ENCODE data around the gene SCAPER. TPM values are rescaled to one million over a fixed set of nuclear protein-coding genes. Genes with fewer than 3 reads are reported as not detected.
"Not testable (repeated sequence)": the region's sequence is repeated elsewhere in the genome, so short reads cannot be mapped to it uniquely, and the experiment has no call there.

Gene SCAPER
- total and polyA plus RNA-seq, 4 donors, result 3.3 to 18.0 (median 9.9) TPM

DNA sequence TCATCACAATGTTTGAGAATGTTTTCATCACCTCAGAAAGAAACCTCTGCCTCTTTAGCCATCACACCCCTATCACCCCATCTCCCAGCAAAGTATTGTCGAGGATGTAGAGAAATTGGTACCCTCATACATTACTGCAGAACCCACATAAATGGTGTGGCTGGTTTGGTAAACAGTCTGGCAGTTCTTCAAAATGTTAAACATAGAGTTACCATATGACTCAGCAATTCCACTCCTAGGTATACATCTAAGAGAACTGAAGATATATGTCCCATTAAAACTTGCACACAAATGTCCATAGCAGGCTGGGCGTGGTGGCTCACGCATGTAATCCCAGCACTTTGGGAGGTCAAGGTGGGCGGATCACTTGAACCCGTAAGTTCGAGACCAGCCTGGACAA is 585.1 kb downstream of the SCAPER start:
- no peaks in the 10 kb centered on the region for H3K36me3 ChIP-seq (ENCODE audit: control insufficient read depth in 4 of 4, insufficient read depth in 3 of 4, low read depth in 1 of 4, low read length in 3 of 4)
- DNase-seq (ENCODE audit: low spot score), result no peak
- no peak overlapping the region for H3K27ac ChIP-seq (ENCODE audit: low read depth in 1 of 2, low read length in 2 of 2)
- no peak overlapping the region for H3K4me3 ChIP-seq (ENCODE audit: low read depth in 1 of 3, low read length in 3 of 3)
- TF ChIP-seq FOXA2 (IDR thresholded peaks at IDR 0.05) (no peak), NR2F2 (IDR thresholded peaks at IDR 0.05) (no peak), FOXA1 (IDR thresholded peaks at IDR 0.05) (no peak)
- TF ChIP-seq, protein P1, sequence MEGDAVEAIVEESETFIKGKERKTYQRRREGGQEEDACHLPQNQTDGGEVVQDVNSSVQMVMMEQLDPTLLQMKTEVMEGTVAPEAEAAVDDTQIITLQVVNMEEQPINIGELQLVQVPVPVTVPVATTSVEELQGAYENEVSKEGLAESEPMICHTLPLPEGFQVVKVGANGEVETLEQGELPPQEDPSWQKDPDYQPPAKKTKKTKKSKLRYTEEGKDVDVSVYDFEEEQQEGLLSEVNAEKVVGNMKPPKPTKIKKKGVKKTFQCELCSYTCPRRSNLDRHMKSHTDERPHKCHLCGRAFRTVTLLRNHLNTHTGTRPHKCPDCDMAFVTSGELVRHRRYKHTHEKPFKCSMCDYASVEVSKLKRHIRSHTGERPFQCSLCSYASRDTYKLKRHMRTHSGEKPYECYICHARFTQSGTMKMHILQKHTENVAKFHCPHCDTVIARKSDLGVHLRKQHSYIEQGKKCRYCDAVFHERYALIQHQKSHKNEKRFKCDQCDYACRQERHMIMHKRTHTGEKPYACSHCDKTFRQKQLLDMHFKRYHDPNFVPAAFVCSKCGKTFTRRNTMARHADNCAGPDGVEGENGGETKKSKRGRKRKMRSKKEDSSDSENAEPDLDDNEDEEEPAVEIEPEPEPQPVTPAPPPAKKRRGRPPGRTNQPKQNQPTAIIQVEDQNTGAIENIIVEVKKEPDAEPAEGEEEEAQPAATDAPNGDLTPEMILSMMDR (IDR thresholded peaks at IDR 0.05; ENCODE audit: low read depth, low read length, missing input control), result no peak
- no peaks in the 10 kb centered on the region for H3K4me1 ChIP-seq (ENCODE audit: control insufficient read depth in 4 of 4, insufficient read depth in 4 of 4, low read length in 3 of 4)
- H3K9ac ChIP-seq (ENCODE audit: low read depth in 1 of 2, low read length in 2 of 2), result no peak overlapping the region
- H3K27me3 ChIP-seq (ENCODE audit: control insufficient read depth in 4 of 4, insufficient read depth in 4 of 4, low read length in 3 of 4), result no peaks in the 10 kb centered on the region
- H3K9me3 ChIP-seq (ENCODE audit: control insufficient read depth in 4 of 4, low read length in 3 of 4), result no peaks in the 10 kb centered on the region
- 90% methylated on average over 6 of the region's 6 CpGs for WGBS

- peak overlapping the region in 1 of 2 donors; percentile 89 for H3K27ac ChIP-seq (ENCODE audit: low read depth in 1 of 2, low read length in 2 of 2)
- H3K36me3 ChIP-seq (ENCODE audit: control insufficient read depth in 4 of 4, insufficient read depth in 3 of 4, low read depth in 1 of 4, low read length in 3 of 4), result peaks cover 0 to 3% (median 0%) of the 10 kb centered on the region in 4 donors
- no peak overlapping the region for H3K9ac ChIP-seq (ENCODE audit: low read depth in 1 of 2, low read length in 2 of 2)
- H3K9me3 ChIP-seq (ENCODE audit: control insufficient read depth in 4 of 4, low read length in 3 of 4), result no peaks in the 10 kb centered on the region
- H3K27me3 ChIP-seq (ENCODE audit: control insufficient read depth in 4 of 4, insufficient read depth in 4 of 4, low read length in 3 of 4), result no peaks in the 10 kb centered on the region
- H3K4me3 ChIP-seq (ENCODE audit: low read depth in 1 of 3, low read length in 3 of 3), result no peak overlapping the region
- WGBS, result 90% methylated on average over 5 of the region's 5 CpGs
- TF ChIP-seq NR2F2 (IDR thresholded peaks at IDR 0.05), result no peak
- no peak for TF ChIP-seq TAF1 (conservative IDR thresholded peaks at IDR 0.05)
- TF ChIP-seq GABPA (IDR thresholded peaks at IDR 0.05 in 1 of 2, conservative IDR thresholded peaks at IDR 0.05 in 1 of 2), result no peak
- TF ChIP-seq SP1 (IDR thresholded peaks at IDR 0.05), result no peak
- no peak for TF ChIP-seq HNF4A (conservative IDR thresholded peaks at IDR 0.05)
- no peak for TF ChIP-seq JUND (IDR thresholded peaks at IDR 0.05)
- TF ChIP-seq ATF3 (IDR thresholded peaks at IDR 0.05), result no peak
- TF ChIP-seq, protein P2, sequence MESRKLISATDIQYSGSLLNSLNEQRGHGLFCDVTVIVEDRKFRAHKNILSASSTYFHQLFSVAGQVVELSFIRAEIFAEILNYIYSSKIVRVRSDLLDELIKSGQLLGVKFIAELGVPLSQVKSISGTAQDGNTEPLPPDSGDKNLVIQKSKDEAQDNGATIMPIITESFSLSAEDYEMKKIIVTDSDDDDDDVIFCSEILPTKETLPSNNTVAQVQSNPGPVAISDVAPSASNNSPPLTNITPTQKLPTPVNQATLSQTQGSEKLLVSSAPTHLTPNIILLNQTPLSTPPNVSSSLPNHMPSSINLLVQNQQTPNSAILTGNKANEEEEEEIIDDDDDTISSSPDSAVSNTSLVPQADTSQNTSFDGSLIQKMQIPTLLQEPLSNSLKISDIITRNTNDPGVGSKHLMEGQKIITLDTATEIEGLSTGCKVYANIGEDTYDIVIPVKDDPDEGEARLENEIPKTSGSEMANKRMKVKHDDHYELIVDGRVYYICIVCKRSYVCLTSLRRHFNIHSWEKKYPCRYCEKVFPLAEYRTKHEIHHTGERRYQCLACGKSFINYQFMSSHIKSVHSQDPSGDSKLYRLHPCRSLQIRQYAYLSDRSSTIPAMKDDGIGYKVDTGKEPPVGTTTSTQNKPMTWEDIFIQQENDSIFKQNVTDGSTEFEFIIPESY (IDR thresholded peaks at IDR 0.05), result no peak
- TF ChIP-seq YY1 (IDR thresholded peaks at IDR 0.05), result no peak
- no peak for TF ChIP-seq FOXA2 (IDR thresholded peaks at IDR 0.05)
- no peak for TF ChIP-seq RAD21 (IDR thresholded peaks at IDR 0.05)
- DNase-seq (ENCODE audit: low spot score), result no peak
- peaks cover 12 to 28% (median 15%) of the 10 kb centered on the region in 4 donors for H3K4me1 ChIP-seq (ENCODE audit: control insufficient read depth in 4 of 4, insufficient read depth in 4 of 4, low read length in 3 of 4)
Measured at GRCh38 chr15:76313731-76314130, 591.4 kb downstream of the SCAPER start.

GRCh38 chr15:76313175-76313567 is 592.0 kb downstream of the SCAPER start:
- not testable (repeated sequence) for DNase-seq (ENCODE audit: low spot score); H3K4me3 ChIP-seq (ENCODE audit: low read depth in 1 of 3, low read length in 3 of 3)
- 89% methylated on average over 4 of the region's 4 CpGs for WGBS

More at GRCh38 chr15:76313175-76313567, 592.0 kb downstream of the SCAPER start:
- TF ChIP-seq JUND (IDR thresholded peaks at IDR 0.05), result peak in 1 of 2 donors; percentile 7
- H3K36me3 ChIP-seq (ENCODE audit: control insufficient read depth in 4 of 4, insufficient read depth in 3 of 4, low read depth in 1 of 4, low read length in 3 of 4); H3K27me3 ChIP-seq (ENCODE audit: control insufficient read depth in 4 of 4, insufficient read depth in 4 of 4, low read length in 3 of 4); H3K9me3 ChIP-seq (ENCODE audit: control insufficient read depth in 4 of 4, low read length in 3 of 4): not testable (repeated sequence)
- H3K9ac ChIP-seq (ENCODE audit: low read depth in 1 of 2, low read length in 2 of 2), result peak overlapping the region in 1 of 2 donors; percentile 44
- H3K27ac ChIP-seq (ENCODE audit: low read depth in 1 of 2, low read length in 2 of 2), result peak overlapping the region; percentile 70 to 89
- H3K4me1 ChIP-seq (ENCODE audit: control insufficient read depth in 4 of 4, insufficient read depth in 4 of 4, low read length in 3 of 4), result peaks cover 12 to 34% (median 19%) of the 10 kb centered on the region in 4 donors
